GM12873 (cell line): Measurements from ENCODE around the gene AKAP13.

Experiments
- TF ChIP-seq, protein P1 (sequence below): IDR thresholded peaks from 2 replicates; pipeline ENCODE4 v1.5.1; 2012; ENCODE audit warnings: low read depth, mild to moderate bottlenecking, moderate library complexity, low read length, control low read depth; ENCODE audit not compliant: insufficient read depth; ENCODE audit errors: missing control alignments

AKAP13 gene

DNA sequence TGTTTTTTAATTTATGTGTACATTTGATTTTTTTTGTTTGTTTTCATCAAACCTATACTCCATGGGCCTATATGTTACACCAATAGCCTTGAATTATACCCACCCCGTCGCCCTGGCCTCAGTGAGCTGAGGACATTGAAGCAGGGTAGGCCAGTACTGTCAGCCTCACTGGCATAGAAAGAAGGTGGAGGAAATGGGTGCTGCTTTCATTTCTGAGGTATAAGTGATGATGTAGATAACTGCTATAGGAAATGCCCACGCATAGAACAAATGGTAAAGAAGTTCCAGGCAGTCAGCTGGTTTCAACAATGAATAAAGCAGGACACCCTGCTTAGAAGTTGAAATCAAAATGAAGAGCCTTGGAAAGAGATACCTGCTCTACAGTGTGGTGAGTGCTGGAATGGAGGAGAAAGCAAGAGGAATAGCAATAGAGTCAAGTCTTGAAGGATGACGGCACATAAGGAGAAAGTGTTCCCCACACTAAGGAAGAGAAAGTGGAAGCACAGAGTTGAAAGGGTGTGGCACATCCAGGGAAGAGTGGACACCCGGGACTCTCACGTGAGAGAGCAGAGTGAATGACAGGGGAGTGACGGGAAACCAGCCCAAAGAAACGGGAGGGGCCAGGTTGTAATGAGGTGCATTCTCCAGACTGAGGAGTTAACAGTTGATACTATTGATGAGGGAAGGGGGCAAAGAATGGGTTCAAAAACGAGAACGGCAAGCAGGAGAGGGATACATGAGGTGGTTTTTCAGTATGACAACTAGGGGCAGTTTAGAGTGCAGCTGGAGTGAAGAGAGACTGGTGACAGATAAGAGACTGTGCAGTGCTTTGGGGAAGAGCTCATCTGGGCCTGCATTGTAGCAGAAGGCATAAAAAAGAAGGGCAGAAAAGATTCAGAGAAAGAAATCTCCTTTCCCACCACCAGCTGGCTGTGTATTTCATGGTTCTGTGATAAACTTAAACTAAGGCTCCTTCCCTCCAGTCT lies 343.9 kb downstream of the AKAP13 start:
- TF ChIP-seq, protein P1, sequence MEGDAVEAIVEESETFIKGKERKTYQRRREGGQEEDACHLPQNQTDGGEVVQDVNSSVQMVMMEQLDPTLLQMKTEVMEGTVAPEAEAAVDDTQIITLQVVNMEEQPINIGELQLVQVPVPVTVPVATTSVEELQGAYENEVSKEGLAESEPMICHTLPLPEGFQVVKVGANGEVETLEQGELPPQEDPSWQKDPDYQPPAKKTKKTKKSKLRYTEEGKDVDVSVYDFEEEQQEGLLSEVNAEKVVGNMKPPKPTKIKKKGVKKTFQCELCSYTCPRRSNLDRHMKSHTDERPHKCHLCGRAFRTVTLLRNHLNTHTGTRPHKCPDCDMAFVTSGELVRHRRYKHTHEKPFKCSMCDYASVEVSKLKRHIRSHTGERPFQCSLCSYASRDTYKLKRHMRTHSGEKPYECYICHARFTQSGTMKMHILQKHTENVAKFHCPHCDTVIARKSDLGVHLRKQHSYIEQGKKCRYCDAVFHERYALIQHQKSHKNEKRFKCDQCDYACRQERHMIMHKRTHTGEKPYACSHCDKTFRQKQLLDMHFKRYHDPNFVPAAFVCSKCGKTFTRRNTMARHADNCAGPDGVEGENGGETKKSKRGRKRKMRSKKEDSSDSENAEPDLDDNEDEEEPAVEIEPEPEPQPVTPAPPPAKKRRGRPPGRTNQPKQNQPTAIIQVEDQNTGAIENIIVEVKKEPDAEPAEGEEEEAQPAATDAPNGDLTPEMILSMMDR: no peak

DNA sequence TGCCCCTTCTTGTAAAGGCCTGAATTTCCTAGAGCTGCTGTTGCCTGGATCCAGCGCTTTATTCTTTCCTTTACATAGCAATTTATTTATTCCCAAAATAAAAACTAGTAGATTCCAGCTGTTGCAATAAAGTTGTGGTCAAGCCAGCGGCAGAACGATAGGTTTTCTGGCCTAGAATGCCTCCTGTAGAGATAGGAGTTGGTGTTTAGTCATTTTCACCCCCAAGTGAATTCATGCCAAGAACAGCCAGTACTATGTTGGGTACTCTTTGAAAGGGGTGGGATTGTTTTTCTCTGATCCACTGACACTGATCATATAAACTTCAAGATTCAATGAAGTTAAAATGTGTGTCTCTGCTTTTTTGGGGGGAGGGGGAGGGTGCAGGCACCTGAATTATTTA lies 344.6 kb downstream of the AKAP13 start:
- TF ChIP-seq, protein P1: no peak

DNA sequence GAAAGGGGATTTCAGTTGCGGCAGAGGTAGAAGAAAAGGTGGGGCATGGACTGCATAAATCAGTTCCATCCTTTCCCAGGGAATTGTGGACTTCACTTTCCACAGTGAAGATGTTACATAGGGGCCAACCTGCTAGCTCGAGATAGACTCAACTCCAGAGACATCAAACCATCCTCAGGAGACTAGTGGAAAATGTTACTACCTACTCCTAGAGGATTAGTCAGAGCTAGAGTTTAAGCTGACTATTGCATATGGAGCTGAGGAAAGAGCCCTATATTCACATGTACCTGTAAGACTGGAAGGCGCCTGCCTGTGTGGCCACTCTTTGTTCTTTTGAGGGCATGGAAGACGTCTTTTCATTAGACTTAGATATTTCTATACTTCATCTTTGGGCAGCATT lies 345.2 kb downstream of the AKAP13 start:
- TF ChIP-seq, protein P1: no peak

DNA sequence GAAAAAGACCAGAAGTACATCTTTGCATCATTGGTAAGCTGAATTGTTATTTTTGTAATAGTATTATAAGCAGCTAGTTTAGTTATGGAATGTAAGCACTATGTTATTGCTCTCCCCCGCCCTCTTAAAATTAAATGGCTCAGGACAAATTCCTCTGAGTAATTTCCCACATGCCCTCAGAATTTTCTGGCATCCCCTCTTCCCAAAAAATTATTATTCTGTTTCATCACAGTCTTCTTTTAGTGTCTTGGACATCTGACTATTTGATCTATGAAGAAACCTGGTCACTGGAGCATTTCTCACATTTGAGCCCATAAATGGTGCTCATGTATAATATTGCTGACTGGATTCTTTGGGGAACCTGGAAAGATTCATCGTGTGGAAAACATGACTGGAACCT lies 346.1 kb downstream of the AKAP13 start:
- TF ChIP-seq, protein P1: no peak

DNA sequence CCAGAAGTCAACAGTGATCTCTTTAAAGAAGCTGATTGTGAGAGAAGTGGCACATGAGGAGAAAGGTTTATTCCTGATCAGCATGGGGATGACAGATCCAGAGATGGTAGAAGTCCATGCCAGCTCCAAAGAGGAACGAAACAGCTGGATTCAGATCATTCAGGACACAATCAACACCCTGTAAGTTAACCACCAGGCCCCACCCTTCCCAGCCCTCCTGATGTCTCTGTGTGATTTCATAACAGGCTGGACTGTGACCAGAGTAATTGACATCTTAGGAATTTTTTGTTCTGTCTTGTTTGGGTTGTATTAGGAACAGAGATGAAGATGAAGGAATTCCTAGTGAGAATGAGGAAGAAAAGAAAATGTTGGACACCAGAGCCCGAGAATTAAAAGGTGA lies 346.7 kb downstream of the AKAP13 start:
- TF ChIP-seq, protein P1: no peak

DNA sequence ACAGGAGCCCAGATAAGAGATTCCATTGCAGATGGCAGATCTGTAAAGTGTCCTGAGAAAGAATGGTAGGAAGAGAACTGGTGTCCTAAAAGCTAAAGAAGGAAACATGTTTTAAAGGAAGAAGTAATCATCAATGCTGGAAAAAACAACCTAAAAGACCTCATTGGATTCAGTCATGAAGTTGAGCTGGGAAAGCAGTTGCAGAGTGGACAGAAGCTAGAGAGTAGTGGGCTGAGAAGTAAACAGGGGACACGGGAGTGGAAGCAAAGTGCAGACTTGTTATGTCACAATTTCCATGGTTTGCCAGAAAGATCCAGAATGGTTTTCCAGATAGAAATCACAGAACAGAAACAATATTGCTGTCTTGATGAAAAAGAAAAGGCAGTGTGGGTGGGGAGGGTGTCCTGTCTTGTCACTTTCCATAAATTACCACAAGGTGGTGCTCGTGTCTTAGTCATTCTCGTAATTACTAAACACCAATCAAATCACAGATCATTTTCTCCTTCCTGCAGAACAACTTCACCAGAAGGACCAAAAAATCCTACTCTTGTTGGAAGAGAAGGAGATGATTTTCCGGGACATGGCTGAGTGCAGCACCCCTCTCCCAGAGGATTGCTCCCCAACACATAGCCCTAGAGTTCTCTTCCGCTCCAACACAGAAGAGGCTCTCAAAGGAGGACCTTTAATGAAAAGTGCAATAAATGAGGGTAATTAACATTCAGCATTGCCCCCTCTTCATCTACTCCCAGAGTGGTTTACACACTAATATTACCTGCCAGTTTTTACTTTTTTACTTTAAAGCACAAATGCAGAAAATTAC lies 349.8 kb downstream of the AKAP13 start:
- TF ChIP-seq, protein P1: peak; percentile 75

DNA sequence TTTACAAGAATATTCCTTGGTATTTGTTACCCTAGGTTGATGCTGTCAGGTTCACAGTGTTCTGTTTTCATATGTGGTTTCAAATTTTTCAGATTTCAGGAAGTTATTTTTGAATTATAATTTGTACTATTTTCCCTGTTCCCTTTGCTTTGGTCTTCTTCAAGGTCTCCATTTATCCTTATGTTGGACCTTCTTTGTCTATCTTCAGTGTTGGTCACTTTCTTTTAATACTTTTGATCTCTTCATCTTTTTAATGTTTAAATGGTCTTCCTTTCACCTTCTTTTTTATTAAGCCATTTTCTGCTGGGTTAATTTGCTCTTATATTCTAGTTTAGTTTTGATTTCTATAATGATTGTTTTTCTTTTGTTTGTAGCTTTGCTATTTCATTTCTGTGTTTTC lies 353.0 kb downstream of the AKAP13 start:
- TF ChIP-seq, protein P1: no peak
